H1 (cell line): ENCODE results near the gene TAS1R1.
"Not testable (repeated sequence)": the region's sequence is repeated elsewhere in the genome, so short reads cannot be mapped to it uniquely, and the experiment has no call there.

Experiments used
- GABPA ChIP-seq: IDR thresholded peaks from 2 replicates; pipeline ENCODE4 v1.6.1; 2011; ENCODE audit warnings: mild to moderate bottlenecking, low read length, moderate library complexity, borderline replicate concordance; ENCODE audit not compliant: insufficient read depth
- HDAC6 ChIP-seq: IDR thresholded peaks from one replicate; pipeline ENCODE4 v1.7.1; 2012; ENCODE audit warnings: low read depth, mild to moderate bottlenecking, inconsistent platforms, low read length, moderate library complexity
- POLR2A ChIP-seq, 2 experiments: IDR thresholded peaks; 1 replicate in 1 of 2; 2 replicates in 1 of 2; pipeline ENCODE4 v1.6.1; 2011; ENCODE audit warnings: low read depth in 2 of 2, low read length in 2 of 2, mild to moderate bottlenecking in 2 of 2; ENCODE audit errors: control extremely low read depth in 1 of 2
- RXRA ChIP-seq: IDR thresholded peaks from 2 replicates; pipeline ENCODE4 v1.6.1; 2011; ENCODE audit warnings: low read depth, mild to moderate bottlenecking, low read length, moderate library complexity; ENCODE audit not compliant: insufficient read depth
- SP1 ChIP-seq: IDR thresholded peaks from 2 replicates; pipeline ENCODE4 v1.6.1; 2011; ENCODE audit warnings: low read depth, low read length
- ZNF274 ChIP-seq: IDR thresholded peaks from 2 replicates; pipeline ENCODE4 v1.7.0; 2012; ENCODE audit warnings: low read length, borderline replicate concordance; ENCODE audit errors: extremely low read depth
- TF ChIP-seq, protein P1 (sequence below), 3 experiments: IDR thresholded peaks; 1 replicate in 2 of 3; 2 replicates in 1 of 3; pipeline versions ENCODE4 v1.5.1 to v1.6.1; 2011; ENCODE audit warnings: low read length in 3 of 3, mild to moderate bottlenecking in 3 of 3, inconsistent platforms in 2 of 3, low read depth in 1 of 3, moderate library complexity in 1 of 3; ENCODE audit not compliant: insufficient read depth in 1 of 3; ENCODE audit errors: control extremely low read depth in 1 of 3

DNA sequence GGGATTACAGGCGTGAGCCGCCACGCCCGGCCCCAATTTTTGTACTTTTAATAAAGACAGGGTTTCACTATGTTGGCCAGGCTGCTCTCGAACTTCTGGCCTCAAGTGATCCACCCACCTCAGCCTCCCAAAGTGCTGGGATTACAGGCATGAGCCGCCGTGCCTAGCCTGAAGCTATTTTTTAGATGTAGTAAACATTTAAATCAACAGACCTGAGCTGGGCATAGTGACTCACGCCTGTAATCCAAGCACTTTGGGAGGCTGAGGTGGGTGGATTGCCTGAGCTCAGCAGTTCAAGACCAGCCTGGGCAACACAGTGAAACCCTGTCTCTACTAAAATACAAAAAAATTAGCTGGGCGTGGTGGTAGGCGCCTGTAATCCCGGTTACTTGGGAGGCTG, 4.1 kb downstream of the TAS1R1 start:
- not testable (repeated sequence) for TF ChIP-seq GABPA; POLR2A (IDR thresholded peaks at IDR 0.05; ENCODE audit: control extremely low read depth in 1 of 2, low read depth in 2 of 2, low read length in 2 of 2); RXRA; HDAC6; ZNF274; SP1
- TF ChIP-seq, protein P1, sequence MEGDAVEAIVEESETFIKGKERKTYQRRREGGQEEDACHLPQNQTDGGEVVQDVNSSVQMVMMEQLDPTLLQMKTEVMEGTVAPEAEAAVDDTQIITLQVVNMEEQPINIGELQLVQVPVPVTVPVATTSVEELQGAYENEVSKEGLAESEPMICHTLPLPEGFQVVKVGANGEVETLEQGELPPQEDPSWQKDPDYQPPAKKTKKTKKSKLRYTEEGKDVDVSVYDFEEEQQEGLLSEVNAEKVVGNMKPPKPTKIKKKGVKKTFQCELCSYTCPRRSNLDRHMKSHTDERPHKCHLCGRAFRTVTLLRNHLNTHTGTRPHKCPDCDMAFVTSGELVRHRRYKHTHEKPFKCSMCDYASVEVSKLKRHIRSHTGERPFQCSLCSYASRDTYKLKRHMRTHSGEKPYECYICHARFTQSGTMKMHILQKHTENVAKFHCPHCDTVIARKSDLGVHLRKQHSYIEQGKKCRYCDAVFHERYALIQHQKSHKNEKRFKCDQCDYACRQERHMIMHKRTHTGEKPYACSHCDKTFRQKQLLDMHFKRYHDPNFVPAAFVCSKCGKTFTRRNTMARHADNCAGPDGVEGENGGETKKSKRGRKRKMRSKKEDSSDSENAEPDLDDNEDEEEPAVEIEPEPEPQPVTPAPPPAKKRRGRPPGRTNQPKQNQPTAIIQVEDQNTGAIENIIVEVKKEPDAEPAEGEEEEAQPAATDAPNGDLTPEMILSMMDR (IDR thresholded peaks at IDR 0.05; ENCODE audit: control extremely low read depth in 1 of 3, insufficient read depth in 1 of 3, low read depth in 1 of 3, low read length in 3 of 3), result not testable (repeated sequence)
